Neutrophil (primary cell): Measurements from ENCODE around the gene STAT4.

Experiments
- H3K27ac ChIP-seq: fragments of 200-600 bp; sonication (generic); 2 replicates; pipeline ENCODE4 v1.5.1; 2016; ENCODE audit warnings: mild to moderate bottlenecking, moderate library complexity
- H3K27me3 ChIP-seq: fragments of 200-600 bp; sonication (generic); 2 replicates; pipeline ENCODE4 v1.6.0; 2016; ENCODE audit warnings: mild to moderate bottlenecking
- H3K36me3 ChIP-seq: fragments of 200-600 bp; sonication (generic); 2 replicates; pipeline ENCODE4 v1.5.1; 2017
- H3K4me1 ChIP-seq, 2 experiments: fragments of 200-600 bp in 1 of 2; sonication (generic) in 1 of 2; 1 replicate in 1 of 2; 2 replicates in 1 of 2; pipeline versions ENCODE4 v1.5.1 to v1.6.1; 2013 to 2016; ENCODE audit warnings: low read depth in 1 of 2, low read length in 1 of 2, mild to moderate bottlenecking in 1 of 2, moderate library complexity in 1 of 2; ENCODE audit not compliant: control insufficient read depth in 1 of 2, insufficient read depth in 1 of 2
- H3K4me3 ChIP-seq, 2 experiments: fragments of 200-600 bp in 1 of 2; sonication (generic) in 1 of 2; 1 replicate in 1 of 2; 2 replicates in 1 of 2; pipeline ENCODE4 v1.5.1; 2013 to 2016; ENCODE audit warnings: low read depth in 1 of 2, low read length in 1 of 2, mild to moderate bottlenecking in 1 of 2, moderate library complexity in 1 of 2
- H3K9me3 ChIP-seq: fragments of 200-600 bp; sonication (generic); 2 replicates; pipeline ENCODE4 v1.5.1; 2016
- TF ChIP-seq, protein P1 (sequence below): fragments of 200-600 bp; sonication (generic); IDR thresholded peaks from 2 replicates; pipeline ENCODE4 v1.5.1; 2016; ENCODE audit warnings: antibody characterized with exemption

STAT4 gene

DNA sequence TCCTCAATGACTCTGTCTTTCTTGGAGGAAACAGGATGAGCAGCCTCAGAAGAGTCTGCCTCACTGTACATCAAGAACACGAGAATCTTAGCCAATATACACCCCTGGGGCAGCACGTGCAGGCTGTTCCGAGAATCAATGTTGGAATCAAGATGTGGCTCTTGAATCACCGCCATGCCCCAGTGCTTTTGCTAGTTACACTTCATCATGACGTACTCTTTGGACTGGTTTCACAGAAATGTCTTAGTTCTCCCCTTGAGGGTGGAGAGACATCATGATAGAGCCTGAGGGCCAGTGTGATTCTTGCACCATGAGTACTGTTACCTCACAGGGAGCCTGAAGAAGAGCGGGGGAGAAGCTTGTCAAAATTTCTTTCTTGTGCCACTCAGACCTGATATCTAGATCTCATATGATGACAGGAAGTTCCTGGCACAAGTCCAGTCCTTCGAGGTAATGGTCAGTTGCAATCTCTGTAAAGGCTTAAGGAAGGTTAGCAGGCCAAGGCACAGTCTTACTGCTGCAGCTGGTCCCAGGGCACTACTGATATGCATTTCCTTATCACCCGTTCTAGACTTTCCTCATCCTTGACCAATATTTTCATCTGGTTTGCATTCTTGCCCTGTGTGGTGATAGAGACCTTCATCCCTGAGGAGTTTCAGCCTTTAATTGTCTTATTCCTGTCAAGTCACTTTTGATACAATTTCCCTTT, 28.2 kb upstream of the STAT4 start:
- Histone ChIP-seq H3K9me3 (no peaks in the 10 kb centered on the region), H3K4me1 (no peaks in the 10 kb centered on the region), H3K36me3 (no peaks in the 10 kb centered on the region), H3K4me3 (no peak overlapping the region), H3K27ac (no peak overlapping the region), H3K27me3 (peaks cover 4% of the 10 kb centered on the region)
- TF ChIP-seq, protein P1, sequence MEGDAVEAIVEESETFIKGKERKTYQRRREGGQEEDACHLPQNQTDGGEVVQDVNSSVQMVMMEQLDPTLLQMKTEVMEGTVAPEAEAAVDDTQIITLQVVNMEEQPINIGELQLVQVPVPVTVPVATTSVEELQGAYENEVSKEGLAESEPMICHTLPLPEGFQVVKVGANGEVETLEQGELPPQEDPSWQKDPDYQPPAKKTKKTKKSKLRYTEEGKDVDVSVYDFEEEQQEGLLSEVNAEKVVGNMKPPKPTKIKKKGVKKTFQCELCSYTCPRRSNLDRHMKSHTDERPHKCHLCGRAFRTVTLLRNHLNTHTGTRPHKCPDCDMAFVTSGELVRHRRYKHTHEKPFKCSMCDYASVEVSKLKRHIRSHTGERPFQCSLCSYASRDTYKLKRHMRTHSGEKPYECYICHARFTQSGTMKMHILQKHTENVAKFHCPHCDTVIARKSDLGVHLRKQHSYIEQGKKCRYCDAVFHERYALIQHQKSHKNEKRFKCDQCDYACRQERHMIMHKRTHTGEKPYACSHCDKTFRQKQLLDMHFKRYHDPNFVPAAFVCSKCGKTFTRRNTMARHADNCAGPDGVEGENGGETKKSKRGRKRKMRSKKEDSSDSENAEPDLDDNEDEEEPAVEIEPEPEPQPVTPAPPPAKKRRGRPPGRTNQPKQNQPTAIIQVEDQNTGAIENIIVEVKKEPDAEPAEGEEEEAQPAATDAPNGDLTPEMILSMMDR, result no peak

DNA sequence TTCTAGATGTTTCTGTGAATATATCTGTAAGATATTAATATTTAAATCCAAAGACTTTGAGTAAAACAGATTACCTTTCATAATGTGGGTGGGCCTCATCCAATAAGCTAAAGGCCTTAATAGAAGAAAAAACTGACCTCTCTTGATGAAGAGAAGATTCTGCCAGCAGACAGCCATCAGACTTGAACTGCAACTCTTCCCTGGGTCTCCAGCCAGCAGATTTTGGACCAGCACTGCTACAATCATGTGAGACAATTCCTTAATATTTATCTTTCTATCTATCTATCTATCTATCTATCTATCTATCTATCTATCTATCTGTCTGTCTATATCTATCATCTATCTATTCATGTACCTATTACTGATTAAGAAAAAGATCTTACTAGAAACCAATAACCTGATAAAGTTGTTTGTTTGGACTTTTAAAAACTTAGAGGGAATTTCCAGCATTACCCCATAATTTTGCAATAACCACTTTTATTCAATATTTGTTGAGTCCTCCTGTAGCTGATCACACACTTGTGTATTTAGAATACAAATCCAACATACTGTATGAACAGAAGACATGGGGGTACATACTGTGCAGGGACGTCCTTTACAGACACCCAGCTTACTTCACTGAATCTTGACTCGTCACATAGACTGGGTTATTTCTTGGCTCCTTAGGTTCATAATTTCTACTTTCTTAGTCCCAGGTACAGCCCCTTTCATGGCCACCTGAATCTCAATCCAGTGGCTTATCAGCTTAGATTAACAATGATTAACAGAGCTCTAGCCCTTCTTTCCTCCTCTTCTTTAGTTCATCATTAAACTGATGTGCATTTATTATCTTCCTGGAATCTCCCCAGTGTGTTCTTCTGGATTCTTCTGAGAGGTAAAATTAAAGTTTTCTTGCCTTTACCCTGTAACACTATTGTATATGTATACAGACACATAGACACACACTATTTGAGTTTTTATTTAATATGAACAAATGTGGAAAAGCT, 27.2 kb upstream of the STAT4 start:
- TF ChIP-seq, protein P1, result no peak
- no peaks in the 10 kb centered on the region for H3K27me3 ChIP-seq
- no peaks in the 10 kb centered on the region for H3K9me3 ChIP-seq
- no peak overlapping the region for H3K27ac ChIP-seq
- no peaks in the 10 kb centered on the region for H3K4me1 ChIP-seq
- H3K4me3 ChIP-seq, result no peak overlapping the region
- no peaks in the 10 kb centered on the region for H3K36me3 ChIP-seq

DNA sequence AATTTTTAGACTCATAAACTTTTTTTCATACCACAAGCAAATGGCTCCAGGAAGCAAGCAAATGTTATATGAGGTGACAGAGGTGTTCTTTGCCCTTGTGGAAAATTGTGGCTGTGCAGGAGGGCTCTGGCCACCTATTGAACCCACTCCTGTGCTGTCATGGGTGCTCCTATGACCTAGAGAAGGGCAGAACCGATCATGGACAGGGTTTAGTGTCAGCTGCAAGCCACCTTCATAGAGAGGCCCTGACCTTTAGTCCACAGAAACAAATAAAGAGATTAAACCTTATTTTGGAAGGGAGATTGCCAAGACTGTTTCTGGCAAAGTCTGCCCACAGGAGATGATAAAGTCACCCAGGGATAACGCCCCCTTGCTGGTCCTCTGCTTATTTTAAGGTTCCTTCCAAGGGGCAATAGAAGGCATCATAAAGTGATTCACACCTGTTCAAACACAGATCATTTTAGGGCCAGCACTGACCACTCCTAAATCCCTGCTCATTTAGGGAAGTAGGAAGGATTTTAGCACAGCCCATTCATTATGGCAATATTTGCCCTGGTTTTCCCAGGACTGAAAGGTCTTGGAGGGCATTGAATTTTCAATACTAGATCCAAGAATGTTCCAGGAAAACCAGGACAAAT, 26.1 kb upstream of the STAT4 start:
- H3K27ac ChIP-seq, result no peak overlapping the region
- H3K9me3 ChIP-seq, result no peaks in the 10 kb centered on the region
- no peaks in the 10 kb centered on the region for H3K4me1 ChIP-seq
- H3K4me3 ChIP-seq, result no peak overlapping the region
- no peaks in the 10 kb centered on the region for H3K27me3 ChIP-seq
- TF ChIP-seq, protein P1, result no peak
- no peaks in the 10 kb centered on the region for H3K36me3 ChIP-seq

DNA sequence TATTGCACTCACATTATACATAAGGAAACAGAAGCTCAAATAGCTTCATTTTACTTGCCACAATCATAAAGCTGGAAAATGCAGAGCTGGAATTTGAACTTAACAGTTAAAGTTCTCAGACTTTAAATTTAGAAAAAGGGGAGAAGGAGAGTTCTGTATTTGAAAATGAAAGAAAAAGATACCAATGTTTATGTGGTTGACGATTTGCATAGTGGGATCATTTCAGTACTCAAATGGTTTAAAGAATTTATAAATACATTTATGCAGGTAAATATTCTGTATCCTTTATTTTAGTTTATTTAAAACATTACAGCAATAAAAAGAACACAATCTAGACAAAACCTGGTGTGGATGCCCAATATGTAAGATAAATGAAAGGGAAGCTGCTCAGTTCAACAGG, 25.5 kb upstream of the STAT4 start:
- no peaks in the 10 kb centered on the region for H3K9me3 ChIP-seq
- no peaks in the 10 kb centered on the region for H3K27me3 ChIP-seq
- TF ChIP-seq, protein P1, result no peak
- no peak overlapping the region for H3K4me3 ChIP-seq
- H3K36me3 ChIP-seq, result no peaks in the 10 kb centered on the region
- no peak overlapping the region for H3K27ac ChIP-seq
- no peaks in the 10 kb centered on the region for H3K4me1 ChIP-seq

DNA sequence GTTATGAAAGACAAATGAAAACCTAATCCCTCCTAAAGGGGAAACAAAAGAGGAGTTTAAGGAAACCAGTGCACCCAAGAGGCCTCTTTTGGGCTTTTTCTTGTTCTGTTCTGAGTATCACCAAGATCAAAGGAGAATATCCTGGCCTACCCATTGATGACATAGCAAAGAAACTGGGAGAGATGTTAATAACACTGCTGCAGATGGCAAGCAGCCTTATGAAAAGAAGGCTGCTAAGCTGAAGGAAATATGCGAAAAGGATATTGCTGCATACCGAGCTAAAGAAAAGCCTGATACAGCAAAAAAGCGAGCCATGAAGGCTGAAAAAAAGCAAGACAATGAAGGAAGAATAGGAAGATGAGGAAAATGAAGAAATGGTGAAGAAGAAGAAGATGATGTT, 23.6 kb upstream of the STAT4 start:
- H3K4me3 ChIP-seq, result no peak overlapping the region
- H3K27me3 ChIP-seq, result no peaks in the 10 kb centered on the region
- H3K36me3 ChIP-seq, result no peaks in the 10 kb centered on the region
- no peaks in the 10 kb centered on the region for H3K4me1 ChIP-seq
- H3K27ac ChIP-seq, result no peak overlapping the region
- no peaks in the 10 kb centered on the region for H3K9me3 ChIP-seq
- TF ChIP-seq, protein P1, result no peak
